Lower lobe of right lung (tissue), 2 donors: ENCODE results near the gene ANKRD49. TPM values are rescaled to one million over a fixed set of nuclear protein-coding genes. Genes with fewer than 3 reads are reported as not detected.

Experiments
- ATAC-seq, 2 donors: fragments of 200-7000 bp; cut with Tn5 transposase; one replicate each; pipeline ENCODE4 v1.9.1; 2020 to 2022; ENCODE audit warnings: mild to moderate bottlenecking in 2 of 2, moderate library complexity in 2 of 2
- DNase-seq: peaks from one replicate; pipeline ENCODE4 v3.0.0-alpha.2; 2020
- H3K27ac ChIP-seq: fragments of 200-600 bp; one replicate; pipeline ENCODE4 v1.8.0; 2022
- H3K27me3 ChIP-seq: fragments of 200-600 bp; one replicate; pipeline ENCODE4 v1.8.0; 2022; ENCODE audit warnings: low read depth
- H3K36me3 ChIP-seq: fragments of 200-600 bp; one replicate; pipeline ENCODE4 v1.8.0; 2022; ENCODE audit warnings: mild to moderate bottlenecking
- H3K4me1 ChIP-seq: fragments of 200-600 bp; one replicate; pipeline ENCODE4 v1.8.0; 2022
- H3K4me3 ChIP-seq: fragments of 200-600 bp; one replicate; pipeline ENCODE4 v1.8.0; 2022; ENCODE audit warnings: mild to moderate bottlenecking
- H3K9me3 ChIP-seq: fragments of 200-600 bp; one replicate; pipeline ENCODE4 v1.8.0; 2022
- CTCF ChIP-seq: fragments of 200-600 bp; IDR thresholded peaks from one replicate; pipeline ENCODE4 v1.8.0; 2022; ENCODE audit warnings: antibody characterized with exemption, mild to moderate bottlenecking
- intact Hi-C: fragments of 100-400 bp; cut with DNase I; formaldehyde crosslinking; loops from one replicate; pipeline ENCODE4 v1.11.0; 2022
- total RNA-seq: library from RNA; stranded (reverse); fragmentation: NEBNext Ultra II Directional; extraction: Animal tissue kit (Norgen Biotek cat#: 25700); gene quantifications from one replicate; pipeline ENCODE4 v1.2.1, GENCODE V29; 2021
- donor health status: DM: no; HTN: yes; CAD: no; lungs with severe emphysema.

ANKRD49 gene
- total RNA-seq, 1 donor from 2014 or later, result 14.7 TPM

GRCh38 chr11:94507485-94507884 lies 13.7 kb downstream of the ANKRD49 start:
- no peaks in the 10 kb centered on the region for H3K27me3 ChIP-seq
- no peaks in the 10 kb centered on the region for H3K9me3 ChIP-seq
- H3K4me1 ChIP-seq, result no peaks in the 10 kb centered on the region
- intact Hi-C loops, result no loop called here
- H3K27ac ChIP-seq, result no peak overlapping the region
- DNase-seq (no peak), ATAC-seq (no peak)
- TF ChIP-seq CTCF, result no peak
- peaks cover 4% of the 10 kb centered on the region for H3K36me3 ChIP-seq
- H3K4me3 ChIP-seq, result no peak overlapping the region

GRCh38 chr11:94511932-94512781 lies 18.4 kb downstream of the ANKRD49 start, which contains the start of gene C11orf97:
C11orf97 (plus strand) TSS chr11:94512461; CDS start chr11:94512529, 68 bp downstream.
- TF ChIP-seq CTCF, result no peak
- H3K4me3 ChIP-seq, result peak within 1 kb of the TSS; percentile 60
- no peaks in the 10 kb centered on the region for H3K36me3 ChIP-seq
- no peaks in the 10 kb centered on the region for H3K4me1 ChIP-seq
- ATAC-seq (peak; percentile 88 to 93), DNase-seq (peak; percentile 76)
- H3K27me3 ChIP-seq, result no peaks in the 10 kb centered on the region
- no peak within 1 kb of the TSS for H3K27ac ChIP-seq
- no peaks in the 10 kb centered on the region for H3K9me3 ChIP-seq
- intact Hi-C loops, result loop anchor here (10.0 kb wide), 1 partner anchor 93 kb away; no protein-coding TSS in a partner anchor

- Histone ChIP-seq H3K27me3 (no peaks in the 10 kb centered on the region), H3K36me3 (no peaks in the 10 kb centered on the region), H3K4me3 (peak overlapping the region; percentile 60), H3K27ac (no peak overlapping the region), H3K4me1 (no peaks in the 10 kb centered on the region), H3K9me3 (no peaks in the 10 kb centered on the region)
- ATAC-seq (peak; percentile 32 to 45), DNase-seq (no peak)
- intact Hi-C loops, result loop anchor here (10.0 kb wide), 1 partner anchor 92 kb away; no protein-coding TSS in a partner anchor
- TF ChIP-seq CTCF, result no peak
Observed at GRCh38 chr11:94513091-94513490, 19.3 kb downstream of the ANKRD49 start.

GRCh38 chr11:94515398-94515797 lies 21.6 kb downstream of the ANKRD49 start:
- Histone ChIP-seq H3K27me3 (no peaks in the 10 kb centered on the region), H3K4me3 (no peak overlapping the region), H3K4me1 (no peaks in the 10 kb centered on the region), H3K27ac (no peak overlapping the region), H3K9me3 (no peaks in the 10 kb centered on the region), H3K36me3 (no peaks in the 10 kb centered on the region)
- no peak for TF ChIP-seq CTCF
- ATAC-seq (no peak), DNase-seq (no peak)
- intact Hi-C loops, result loop anchor here (10.0 kb wide), 1 partner anchor 89 kb away; no protein-coding TSS in a partner anchor

GRCh38 chr11:94516725-94517124 lies 22.9 kb downstream of the ANKRD49 start:
- no peaks in the 10 kb centered on the region for H3K4me1 ChIP-seq
- H3K36me3 ChIP-seq, result no peaks in the 10 kb centered on the region
- H3K9me3 ChIP-seq, result no peaks in the 10 kb centered on the region
- no peaks in the 10 kb centered on the region for H3K27me3 ChIP-seq
- DNase-seq (no peak), ATAC-seq (no peak)
- intact Hi-C loops, result loop anchor here (10.0 kb wide), 1 partner anchor 88 kb away; no protein-coding TSS in a partner anchor
- TF ChIP-seq CTCF, result no peak
- no peak overlapping the region for H3K27ac ChIP-seq
- H3K4me3 ChIP-seq, result no peak overlapping the region
